Heart right ventricle (tissue), 16 donors: ENCODE results near the gene GSTM5. TPM values are rescaled to one million over a fixed set of nuclear protein-coding genes. Genes with fewer than 3 reads are reported as not detected.

ENCODE experiments used
- ATAC-seq, 8 donors: fragments of 200-7000 bp; cut with Tn5 transposase; one replicate each; pipeline ENCODE4 v1.9.1; 2020; ENCODE audit warnings: mild to moderate bottlenecking in 8 of 8, moderate library complexity in 8 of 8, moderate number of reproducible peaks in 1 of 8
- DNase-seq, 2 donors: peaks; one replicate each; pipeline ENCODE4 v3.0.0-alpha.2; 2020
- H3K27ac ChIP-seq, 10 donors: fragments of 200-600 bp; sonication (generic) in 2 of 10; one replicate each; pipeline versions ENCODE4 v1.5.0 to v1.8.0; 2020 to 2022; ENCODE audit warnings: mild to moderate bottlenecking in 3 of 10
- H3K27me3 ChIP-seq, 7 donors: fragments of 200-600 bp; one replicate each; pipeline ENCODE4 v1.8.0; 2021 to 2022; ENCODE audit warnings: mild to moderate bottlenecking in 2 of 7
- H3K36me3 ChIP-seq, 9 donors: fragments of 200-600 bp; sonication (generic) in 1 of 9; one replicate each; pipeline versions ENCODE4 v1.5.0 to v1.8.0; 2020 to 2022; ENCODE audit warnings: mild to moderate bottlenecking in 2 of 9
- H3K4me1 ChIP-seq, 9 donors: fragments of 200-600 bp; sonication (generic) in 1 of 9; one replicate each; pipeline versions ENCODE4 v1.5.0 to v1.8.0; 2020 to 2022; ENCODE audit warnings: mild to moderate bottlenecking in 4 of 9
- H3K4me3 ChIP-seq, 10 donors: fragments of 200-600 bp; sonication (generic) in 2 of 10; one replicate each; pipeline versions ENCODE4 v1.5.0 to v1.8.0; 2020 to 2022; ENCODE audit warnings: mild to moderate bottlenecking in 7 of 10, moderate library complexity in 2 of 10
- H3K9me3 ChIP-seq, 11 donors: fragments of 200-600 bp in 10 of 11; sonication (generic) in 2 of 11; one replicate each; pipeline versions ENCODE4 v1.5.0 to v1.8.0; 2013 to 2022; ENCODE audit warnings: mild to moderate bottlenecking in 2 of 11, control low read depth in 1 of 11, moderate library complexity in 1 of 11
- WGBS, 2 donors: extraction: QIAGEN DNeasy Blood & Tissue Kit; methylation state at CpG; one replicate each; pipeline ENCODE4 v1.1.7; 2013; ENCODE audit warnings: inconsistent platforms in 1 of 2; 5-methylcytosine and 5-hydroxymethylcytosine counted together
- intact Hi-C, 10 donors: fragments of 100-400 bp; cut with DNase I; formaldehyde crosslinking; loops; one replicate each; pipeline versions ENCODE4 v1.11.1 to v1.14.2; 2022
- polyA plus RNA-seq, 2 donors: library from polyadenylated mRNA; stranded (reverse); fragments of 200-250 nt; gene quantifications; one replicate each; pipeline ENCODE4 v1.2.3, GENCODE V29; 2013
- total RNA-seq, 10 donors: library from RNA; stranded (reverse); fragmentation: NEBNext Ultra II Directional in 3 of 10; extraction: Animal tissue kit (Norgen Biotek cat#: 25700) in 3 of 10; gene quantifications; one replicate each; pipeline versions ENCODE4 v1.2.1 to v1.2.4, GENCODE V29; 2021 to 2023
- TF ChIP-seq, protein P1 (sequence below), 9 donors: fragments of 200-600 bp; sonication (generic) in 2 of 9; IDR thresholded peaks; one replicate each; pipeline versions ENCODE4 v1.5.0 to v1.8.0; 2021 to 2022; ENCODE audit warnings: antibody characterized with exemption in 9 of 9, mild to moderate bottlenecking in 5 of 9, moderate library complexity in 1 of 9
- donor health status: Arrhythmogenic right ventricular cardiomyopathy.
- donor health status: ischemic (EF 13 %, LVEDD 7.1; RV severe dilation, severe dysfunction).
- donor health status: healthy with polysubstance abuse.
- donor health status: DM: no; HTN: yes; CAD: no.
- donor health status: DM: no; HTN: no; CAD: no.
- donor health status: ischemic (EF 25% LVEDD 6.9; RV normal size, moderate dysfunction).
- donor health status: ischemic (EF 25% LVEDD 5.7; RV mildly dilated, moderate dysfunction).
- donor health status: healthy.
- donor health status: DM: yes; HTN: yes; CAD: no.
- donor health status: Ischemic cardiomyopathy.
- donor health status: ischemic (EF 35%, LVEDD 5.7; RV mildly dilated, moderate dysfunction).
- donor health status: nonischemic (EF 11% LVEDD 7.7; RV severe dilation, severe dysfunction).
- donor health status: DM: yes; HTN: yes; CAD: no.
- donor health status: PGD.
- donor health status: ischemic (EF 29% LVEDD 5.4; RV normal size, mild dysfunction).
- donor health status: nonischemic (EF 23%, LVEDD 6.1; RV moderate dilation, normal function).

The GSTM5 gene
- total and polyA plus RNA-seq, 12 donors = 0.86 to 3.2 (median 2.0) TPM

DNA sequence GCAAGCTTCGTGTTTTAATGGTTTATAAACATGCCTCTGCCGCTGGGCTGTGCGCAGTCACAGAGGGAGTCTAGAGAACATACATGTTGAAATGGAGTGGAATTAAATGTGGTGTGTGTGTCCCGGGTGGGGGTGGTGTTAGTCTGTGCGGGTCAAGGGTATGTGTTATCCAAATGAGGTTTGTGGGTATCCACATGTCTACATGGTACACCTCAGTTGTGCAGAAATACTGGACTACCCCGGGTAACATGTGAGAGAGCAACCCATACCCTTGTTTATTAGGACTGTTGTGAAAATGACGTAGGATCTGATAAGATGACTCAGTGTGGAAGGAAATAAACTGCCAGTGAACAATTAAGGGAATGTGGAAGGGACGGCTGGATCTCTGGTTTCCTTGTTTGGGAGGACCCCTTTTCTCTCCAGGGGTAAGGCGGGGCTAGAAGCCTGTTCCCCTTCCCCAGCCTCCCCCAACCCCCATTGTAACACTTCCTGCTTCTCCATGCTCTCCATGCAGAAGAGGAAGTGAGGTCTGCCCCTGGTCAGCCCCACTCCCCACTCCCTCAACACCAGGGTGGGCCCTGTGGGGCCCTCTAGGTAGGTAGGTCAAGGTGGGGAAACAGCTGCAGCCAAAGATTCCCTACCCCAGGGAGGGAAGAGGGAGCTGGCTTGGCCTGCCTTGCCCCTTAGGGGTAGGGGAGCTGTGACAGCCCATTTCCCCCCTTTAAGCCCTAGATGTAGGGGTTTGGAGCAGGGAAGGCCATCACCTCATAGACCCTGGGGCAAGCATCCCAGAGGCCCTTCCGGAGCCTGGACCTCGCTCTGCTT, 51.0 kb downstream of the GSTM5 start:
- ATAC-seq (peak in 2 of 8 donors; percentile 2 to 10), DNase-seq (peak in 1 of 2 donors; percentile 5)
- H3K9me3 ChIP-seq = no peaks in the 10 kb centered on the region
- intact Hi-C loops = loop anchor here in 1 of 10 donors (5.0 kb wide), 1 partner anchor 221 kb away; no protein-coding TSS in a partner anchor
- peaks cover 0 to 33% (median 12%) of the 10 kb centered on the region in 9 donors for H3K4me1 ChIP-seq
- WGBS, 2 donors = 80 to 81% methylated on average over 11 of the region's 11 CpGs
- no peaks in the 10 kb centered on the region for H3K36me3 ChIP-seq
- H3K4me3 ChIP-seq = no peak overlapping the region
- no peaks in the 10 kb centered on the region for H3K27me3 ChIP-seq
- H3K27ac ChIP-seq = peak overlapping the region in 2 of 10 donors; percentile 39 to 73
- TF ChIP-seq, protein P1, sequence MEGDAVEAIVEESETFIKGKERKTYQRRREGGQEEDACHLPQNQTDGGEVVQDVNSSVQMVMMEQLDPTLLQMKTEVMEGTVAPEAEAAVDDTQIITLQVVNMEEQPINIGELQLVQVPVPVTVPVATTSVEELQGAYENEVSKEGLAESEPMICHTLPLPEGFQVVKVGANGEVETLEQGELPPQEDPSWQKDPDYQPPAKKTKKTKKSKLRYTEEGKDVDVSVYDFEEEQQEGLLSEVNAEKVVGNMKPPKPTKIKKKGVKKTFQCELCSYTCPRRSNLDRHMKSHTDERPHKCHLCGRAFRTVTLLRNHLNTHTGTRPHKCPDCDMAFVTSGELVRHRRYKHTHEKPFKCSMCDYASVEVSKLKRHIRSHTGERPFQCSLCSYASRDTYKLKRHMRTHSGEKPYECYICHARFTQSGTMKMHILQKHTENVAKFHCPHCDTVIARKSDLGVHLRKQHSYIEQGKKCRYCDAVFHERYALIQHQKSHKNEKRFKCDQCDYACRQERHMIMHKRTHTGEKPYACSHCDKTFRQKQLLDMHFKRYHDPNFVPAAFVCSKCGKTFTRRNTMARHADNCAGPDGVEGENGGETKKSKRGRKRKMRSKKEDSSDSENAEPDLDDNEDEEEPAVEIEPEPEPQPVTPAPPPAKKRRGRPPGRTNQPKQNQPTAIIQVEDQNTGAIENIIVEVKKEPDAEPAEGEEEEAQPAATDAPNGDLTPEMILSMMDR (IDR thresholded peaks at IDR 0.05) = no peak

DNA sequence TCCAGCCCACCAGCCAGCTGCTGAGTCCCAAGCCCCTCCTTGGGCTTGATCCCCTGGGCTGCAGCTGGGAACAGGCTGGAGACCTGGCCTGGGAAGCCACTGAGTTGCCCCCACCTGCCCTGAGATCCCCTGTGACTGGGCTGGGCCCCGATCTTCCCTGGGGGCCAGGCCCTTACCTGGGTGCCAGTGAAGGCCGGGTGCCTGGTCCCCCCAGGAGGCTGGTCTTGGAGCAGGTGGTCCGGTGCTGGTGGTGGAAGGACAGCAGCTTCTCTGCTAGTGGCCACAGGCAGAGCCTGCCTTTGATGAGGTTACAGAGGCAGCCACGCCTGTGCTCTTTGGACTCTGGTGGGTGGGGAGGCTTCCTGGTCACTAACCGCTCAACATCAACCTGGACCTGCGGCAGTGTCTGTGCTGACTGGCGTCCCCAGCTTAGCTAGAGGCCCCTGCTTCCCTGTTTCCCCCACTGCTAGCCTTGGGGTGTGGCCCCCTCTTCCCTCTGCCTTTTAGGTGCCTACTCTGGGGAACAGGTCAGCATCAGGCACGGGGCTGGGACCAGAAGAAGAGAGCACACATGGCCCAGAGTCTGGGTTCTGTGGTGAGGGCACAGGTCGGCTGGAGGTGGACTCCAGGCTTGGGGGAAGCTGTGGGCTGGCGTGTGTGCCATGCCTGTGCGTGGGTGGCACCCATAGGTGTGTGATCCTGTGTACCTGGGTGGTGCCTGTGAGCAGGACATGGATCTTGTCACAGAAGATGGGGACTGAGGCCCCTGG, 51.8 kb downstream of the GSTM5 start, which contains the start of gene EPS8L3:
TSS of gene EPS8L3 (minus strand) at position 278 of the 770 bp plus-strand sequence. CDS start 2,174 bp downstream, outside the sequence.
- ATAC-seq = no peak
- TF ChIP-seq, protein P1 (IDR thresholded peaks at IDR 0.05) = no peak
- H3K36me3 ChIP-seq = no peaks in the 10 kb centered on the region
- no peaks in the 10 kb centered on the region for H3K27me3 ChIP-seq
- H3K4me1 ChIP-seq = peaks cover 0 to 33% (median 12%) of the 10 kb centered on the region in 9 donors
- H3K27ac ChIP-seq = peak within 1 kb of the TSS in 2 of 10 donors; percentile 39 to 73
- peak in 1 of 2 donors; percentile 6 for DNase-seq
- intact Hi-C loops = loop anchor here in 1 of 10 donors (5.0 kb wide), 1 partner anchor 222 kb away; no protein-coding TSS in a partner anchor
- H3K4me3 ChIP-seq = no peak within 1 kb of the TSS
- 93 to 94% methylated on average over 11 of the region's 11 CpGs for WGBS, 2 donors
- H3K9me3 ChIP-seq = no peaks in the 10 kb centered on the region

DNA sequence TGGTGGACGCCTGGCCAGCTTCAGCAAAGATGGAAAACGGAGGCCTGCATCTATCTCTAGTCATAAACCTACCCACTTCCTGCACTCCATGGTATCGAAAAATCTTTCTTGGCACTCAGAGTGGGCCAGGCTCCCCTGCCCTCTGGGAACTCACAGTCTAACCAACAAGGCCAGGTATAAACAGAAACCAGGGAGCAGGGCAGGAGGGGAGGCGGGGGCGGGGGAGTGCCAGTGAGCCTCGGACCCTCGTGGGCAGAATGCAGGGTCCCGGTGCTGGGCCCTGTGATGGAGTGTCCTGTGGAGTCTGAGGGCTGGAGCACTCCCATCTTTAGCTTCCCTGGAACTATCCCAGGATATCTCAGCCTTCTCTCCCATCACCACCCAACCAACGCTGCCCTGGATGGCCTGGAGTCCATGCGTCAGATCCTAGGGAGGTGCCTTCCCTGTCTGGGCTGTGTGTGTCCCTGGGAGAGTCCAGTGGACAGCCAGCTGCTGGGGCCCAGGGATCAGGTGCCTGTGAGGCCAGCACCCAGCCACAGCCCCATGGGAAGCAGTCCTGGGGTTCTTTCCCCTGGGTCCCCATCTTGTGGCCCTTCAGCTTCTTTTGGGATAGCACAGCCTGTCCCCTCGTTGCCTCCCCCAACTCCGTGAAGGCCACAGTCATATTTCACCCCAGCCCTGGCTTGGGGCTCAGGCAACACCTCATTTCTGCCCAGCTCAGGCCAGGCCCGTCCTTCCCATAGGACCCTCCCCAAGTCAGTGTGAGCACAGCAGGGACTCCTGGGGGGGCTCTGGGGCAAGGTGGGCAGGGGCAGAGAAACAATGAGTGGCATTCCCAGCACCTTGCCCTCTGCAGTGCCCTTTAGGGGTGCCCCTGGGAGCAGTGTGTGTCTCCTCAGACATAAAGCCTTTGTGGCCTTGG, 52.8 kb downstream of the GSTM5 start:
- H3K9me3 ChIP-seq = no peaks in the 10 kb centered on the region
- TF ChIP-seq, protein P1 (IDR thresholded peaks at IDR 0.05) = no peak
- H3K36me3 ChIP-seq = no peaks in the 10 kb centered on the region
- no peak for ATAC-seq
- 94 to 95% methylated on average over 13 of the region's 13 CpGs for WGBS, 2 donors
- H3K27ac ChIP-seq = no peak overlapping the region
- DNase-seq = peak in 1 of 2 donors; percentile 9
- peaks cover 0 to 33% (median 12%) of the 10 kb centered on the region in 9 donors for H3K4me1 ChIP-seq
- no peak overlapping the region for H3K4me3 ChIP-seq
- intact Hi-C loops = loop anchor here in 1 of 10 donors (5.0 kb wide), 1 partner anchor 223 kb away; no protein-coding TSS in a partner anchor
- H3K27me3 ChIP-seq = no peaks in the 10 kb centered on the region
